Measurements from ENCODE around the gene THAP7. TPM values are rescaled to one million over a fixed set of nuclear protein-coding genes. Genes with fewer than 3 reads are reported as not detected.

The THAP7 gene
- total and polyA plus RNA-seq, 2 donors (not counting 3 experiments of a cell fraction or from before 2014, with no cell fraction given) = 13.5 to 24.4 TPM

- TF ChIP-seq FOS (IDR thresholded peaks at IDR 0.05; ENCODE audit: borderline replicate concordance, insufficient read depth, low read length) (no peak), POLR2AphosphoS5 (IDR thresholded peaks at IDR 0.05; ENCODE audit: insufficient read depth, low read depth, low read length) (no peak), MYC (IDR thresholded peaks at IDR 0.05; ENCODE audit: low read depth, low read length) (no peak), CTCF (IDR thresholded peaks at IDR 0.05; ENCODE audit: extremely low read depth in 1 of 2, insufficient read depth in 1 of 2, low read depth in 1 of 2, low read length in 2 of 2) (no peak), JUN (IDR thresholded peaks at IDR 0.05; ENCODE audit: borderline replicate concordance, insufficient read depth, insufficient read length, low read depth) (no peak)
- no peak for FAIRE-seq
These were observed 1.9 kb upstream of the THAP7 start for GRCh38 chr22:21003782-21004181.

More at GRCh38 chr22:21003782-21004181, 1.9 kb upstream of the THAP7 start:
- H2AFZ ChIP-seq (ENCODE audit: low read depth, low read length) = no peak overlapping the region
- POLR2A ChIA-PET = interaction anchor here (2.3 kb wide), 1 partner anchor 22 kb away, joined by 10 read pairs; the partner anchor contains the start of gene LZTR1
- intact Hi-C loops (cut with micrococcal nuclease) (loop anchor here (5.0 kb wide), 1 partner anchor 116 kb away; no protein-coding TSS in a partner anchor), dilution Hi-C loops (cut with MboI; ENCODE audit: extremely low pct_ligation_motif_present, low sequenced_read_pairs) (no loop called here)
- H4K20me1 ChIP-seq (replicated peaks; ENCODE audit: control insufficient read depth, extremely low read depth, insufficient read depth, low read length) = no peaks in the 10 kb centered on the region
- H3K27me3 ChIP-seq (ENCODE audit: control insufficient read depth in 2 of 2, insufficient read depth in 2 of 2, low read length in 2 of 2) = no peaks in the 10 kb centered on the region
- H3K4me3 ChIP-seq (replicated peaks in 1 of 3; ENCODE audit: insufficient read depth in 1 of 3, low read depth in 1 of 3, low read length in 3 of 3) = no peak overlapping the region
- no peak for DNase-seq (ENCODE audit: low read depth, low spot score)
- no peak overlapping the region for H3K4me2 ChIP-seq (ENCODE audit: insufficient read depth, low read length)
- H3K9ac ChIP-seq (replicated peaks; ENCODE audit: extremely low read depth, insufficient read depth, low read length) = no peak overlapping the region
- peaks cover 22% of the 10 kb centered on the region for H3K4me1 ChIP-seq (ENCODE audit: control insufficient read depth, extremely low read depth, insufficient read depth, low read length)
- no peaks in the 10 kb centered on the region for H3K36me3 ChIP-seq (ENCODE audit: control insufficient read depth in 2 of 2, extremely low read depth in 1 of 2, insufficient read depth in 2 of 2, low read length in 2 of 2)
- H3K9me3 ChIP-seq (replicated peaks; ENCODE audit: control insufficient read depth, insufficient read depth, low read length) = no peaks in the 10 kb centered on the region
- no TSS peak for BruUV-seq (replicated peaks)
- H3K79me2 ChIP-seq (ENCODE audit: control insufficient read depth, insufficient read depth, low read length) = peaks cover 20% of the 10 kb centered on the region
- no peak overlapping the region for H3K27ac ChIP-seq (ENCODE audit: insufficient read depth, low read depth, low read length)
- CTCF ChIA-PET = interaction anchor here (0.8 to 0.9 kb wide), 2 partner anchors 9 to 12 kb away, joined by 3 read pairs; partner anchors contain the start of gene P2RX6
- no peaks in the 10 kb centered on the region for H3K9me1 ChIP-seq (replicated peaks; ENCODE audit: control insufficient read depth, extremely low read depth, insufficient read depth, low read length)

Data from endothelial cell of umbilical vein (primary cell).